Gastrocnemius medialis (tissue), 4 donors: ENCODE data around the gene SERTAD2. TPM values are rescaled to one million over a fixed set of nuclear protein-coding genes. Genes with fewer than 3 reads are reported as not detected.

Source experiments
- ATAC-seq, 2 donors: fragments of 150-250 bp; one replicate each; pipeline ENCODE4 v1.9.1; 2016
- DNase-seq, 2 donors: peaks; one replicate each; pipeline ENCODE4 v3.0.0-alpha.2; 2019
- H3K27ac ChIP-seq, 4 donors: fragments of 200-600 bp; sonication (generic); 1 replicate in 1 of 4; 2 replicates in 3 of 4; pipeline ENCODE4 v1.5.1; 2016 to 2018; ENCODE audit warnings: mild to moderate bottlenecking in 2 of 4, moderate library complexity in 1 of 4
- H3K27me3 ChIP-seq, 3 donors: fragments of 200-600 bp; sonication (generic) in 2 of 3; 1 replicate in 1 of 3; 2 replicates in 2 of 3; pipeline versions ENCODE4 v1.5.1 to v1.6.0; 2016 to 2019; ENCODE audit warnings: mild to moderate bottlenecking in 1 of 3, moderate library complexity in 1 of 3
- H3K36me3 ChIP-seq, 2 donors: fragments of 200-600 bp; sonication (generic) in 1 of 2; one replicate each; pipeline ENCODE4 v1.5.1; 2017 to 2018
- H3K4me1 ChIP-seq, 2 donors: fragments of 200-600 bp; sonication (generic) in 1 of 2; one replicate each; pipeline ENCODE4 v1.5.1; 2016 to 2017; ENCODE audit warnings: mild to moderate bottlenecking in 2 of 2
- H3K4me3 ChIP-seq, 4 donors: fragments of 200-600 bp; sonication (generic) in 3 of 4; 1 replicate in 1 of 4; 2 replicates in 3 of 4; pipeline ENCODE4 v1.5.1; 2016 to 2019; ENCODE audit warnings: mild to moderate bottlenecking in 2 of 4
- H3K9me3 ChIP-seq, 3 donors: fragments of 200-600 bp; sonication (generic) in 2 of 3; 1 replicate in 1 of 3; 2 replicates in 2 of 3; pipeline ENCODE4 v1.5.1; 2016 to 2019
- CTCF ChIP-seq, 5 experiments: fragments of 450-650 bp in 3 of 5; fragments of 200-600 bp in 2 of 5; sonication (generic) in 2 of 5; IDR thresholded peaks in 4 of 5; conservative IDR thresholded peaks in 1 of 5; 1 replicate in 4 of 5; 2 replicates in 1 of 5; pipeline ENCODE4 v1.5.1; 2016 to 2019; ENCODE audit warnings: antibody characterized with exemption in 5 of 5, mild to moderate bottlenecking in 3 of 5, moderate library complexity in 3 of 5
- POLR2A ChIP-seq, 2 donors: fragments of 450-650 bp; IDR thresholded peaks; one replicate each; pipeline ENCODE4 v1.6.1; 2017; ENCODE audit warnings: antibody characterized with exemption in 2 of 2, mild to moderate bottlenecking in 2 of 2, moderate library complexity in 2 of 2
- in situ Hi-C, 4 donors: fragments of 200-750 bp; cut with MboI; loops; one replicate each; pipeline versions ENCODE4 v1.15.0 to v1.8.0; 2017; ENCODE audit warnings: low sequenced_read_pairs in 4 of 4
- intact Hi-C: fragments of 100-400 bp; cut with DNase I; formaldehyde crosslinking; loops from one replicate; pipeline ENCODE4 v1.15.1; 2023; ENCODE audit warnings: low total_unique reads
- total RNA-seq, 4 donors: library from RNA; depleted of rRNA; stranded (reverse); fragments of >200 nt; gene quantifications; one replicate each; pipeline versions ENCODE4 v1.1.0 to v1.2.3, GENCODE V29; 2016

SERTAD2 gene
- total RNA-seq, result 10 to 100 TPM in 1 of 4 donors, 1 to 10 TPM in 3; 7.3 to 10.6 (median 8.7) TPM

DNA sequence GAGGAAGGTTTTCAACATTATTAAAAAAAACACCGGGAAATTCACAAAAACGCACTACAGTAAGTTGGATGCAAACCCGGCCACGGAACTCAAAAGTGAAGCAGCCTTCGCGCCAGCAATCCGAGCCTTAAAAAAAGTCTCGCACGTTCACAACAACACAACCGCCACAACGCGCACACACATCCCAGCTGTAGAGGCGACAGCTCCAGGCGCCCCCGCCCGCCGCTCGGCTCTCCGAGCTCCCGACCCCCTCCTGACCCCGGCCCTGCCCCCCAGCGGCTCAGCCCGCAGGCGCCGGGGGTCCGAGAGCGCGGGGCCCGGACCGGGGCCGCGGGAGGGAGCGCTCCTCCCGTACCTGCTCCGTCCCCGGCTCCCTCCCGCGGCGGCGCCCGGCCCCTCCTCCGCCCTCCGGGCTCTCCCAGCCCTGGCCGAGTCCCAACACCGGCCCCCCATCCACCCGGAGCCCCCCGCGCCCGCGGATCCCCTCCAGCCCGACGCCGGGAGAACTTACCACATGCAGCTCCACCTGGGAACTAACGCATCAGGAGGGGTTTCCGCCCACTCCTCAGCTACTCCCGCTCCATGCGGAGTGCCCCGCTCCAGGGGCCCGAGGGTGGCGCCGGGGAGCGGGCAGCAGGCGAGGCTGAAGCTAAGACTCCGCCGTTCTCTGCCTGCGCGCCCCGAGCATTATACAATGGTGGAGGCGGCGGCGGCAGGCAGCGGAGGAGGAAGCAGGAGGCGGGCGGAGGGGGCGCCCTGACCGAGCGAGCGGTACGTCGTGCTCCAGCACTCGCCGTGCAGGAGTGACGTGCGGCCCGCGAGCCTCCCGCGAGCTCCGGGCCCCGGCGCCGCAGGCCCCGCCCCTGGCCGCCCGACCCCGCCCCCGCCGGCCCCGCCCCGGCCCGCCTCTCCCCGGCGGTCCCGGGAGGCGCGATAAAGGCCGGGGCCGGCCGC is at the start of gene SERTAD2:
SERTAD2 (minus strand) TSS at position 805 of the 954 bp plus-strand sequence. CDS start 17,042 bp downstream, outside the sequence.
- peak within 1 kb of the TSS; percentile 87 to 95 (median 90) for H3K4me3 ChIP-seq
- peak; percentile 92 to 95 for TF ChIP-seq POLR2A (IDR thresholded peaks at IDR 0.05)
- peak in 2 of 5 experiments; percentile 17 to 35 for TF ChIP-seq CTCF (IDR thresholded peaks at IDR 0.05 in 4 of 5, conservative IDR thresholded peaks at IDR 0.05 in 1 of 5)
- H3K9me3 ChIP-seq, result no peaks in the 10 kb centered on the region
- in situ Hi-C loops (loop anchor here in 3 of 4 donors (5.0 to 10.0 kb wide), 4 partner anchors 94 to 129 kb away; partner anchors contain the start of gene AFTPH (in 1 of the 3)), intact Hi-C loops (loop anchor here (1.0 to 10.0 kb wide), 7 partner anchors 98 to 781 kb away; partner anchors contain the start of genes AFTPH, LGALSL, SLC1A4 and SPRED2)
- H3K36me3 ChIP-seq, result no peaks in the 10 kb centered on the region
- peak within 1 kb of the TSS; percentile 96 to 100 (median 99) for H3K27ac ChIP-seq
- DNase-seq (peak; percentile 74 to 84), ATAC-seq (peak; percentile 64 to 70)
- no peaks in the 10 kb centered on the region for H3K27me3 ChIP-seq
- peaks cover 41 to 42% of the 10 kb centered on the region in 2 donors for H3K4me1 ChIP-seq

GRCh38 chr2:64700133-64700809 is 46.6 kb upstream of the SERTAD2 start:
- TF ChIP-seq POLR2A (IDR thresholded peaks at IDR 0.05) (no peak), CTCF (IDR thresholded peaks at IDR 0.05 in 4 of 5, conservative IDR thresholded peaks at IDR 0.05 in 1 of 5) (no peak)
- Histone ChIP-seq H3K27me3 (no peaks in the 10 kb centered on the region), H3K36me3 (no peaks in the 10 kb centered on the region), H3K4me1 (no peaks in the 10 kb centered on the region), H3K9me3 (no peaks in the 10 kb centered on the region), H3K4me3 (no peak overlapping the region), H3K27ac (no peak overlapping the region)
- ATAC-seq, result no peak
- no peak for DNase-seq
- in situ Hi-C loops (no loop called here), intact Hi-C loops (no loop called here)

DNA sequence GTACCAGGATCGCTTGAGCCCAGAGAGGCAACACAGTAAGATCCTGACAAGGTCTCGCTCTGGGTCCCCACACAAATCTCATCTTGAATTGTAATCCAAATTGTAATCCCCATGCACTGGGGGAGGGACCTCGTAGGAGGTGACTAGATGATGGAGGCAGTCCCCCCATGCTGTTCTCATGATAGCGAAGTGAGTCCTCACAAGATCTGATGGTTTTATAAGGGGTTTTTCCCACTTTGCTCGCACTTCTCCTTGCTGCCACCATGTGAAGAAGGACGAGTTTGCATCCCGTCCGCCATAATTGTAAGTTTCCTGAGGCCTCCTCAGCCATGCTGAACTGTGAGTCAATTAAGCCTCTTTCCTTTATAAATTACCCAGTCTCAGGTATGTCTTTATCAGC is 46.0 kb upstream of the SERTAD2 start:
- TF ChIP-seq CTCF (IDR thresholded peaks at IDR 0.05 in 4 of 5, conservative IDR thresholded peaks at IDR 0.05 in 1 of 5), result no peak
- Histone ChIP-seq H3K27me3 (no peaks in the 10 kb centered on the region), H3K4me1 (no peaks in the 10 kb centered on the region), H3K27ac (no peak overlapping the region), H3K4me3 (no peak overlapping the region), H3K36me3 (no peaks in the 10 kb centered on the region), H3K9me3 (no peaks in the 10 kb centered on the region)
- no peak for ATAC-seq
- no peak for DNase-seq
- in situ Hi-C loops, result no loop called here
- intact Hi-C loops, result no loop called here

DNA sequence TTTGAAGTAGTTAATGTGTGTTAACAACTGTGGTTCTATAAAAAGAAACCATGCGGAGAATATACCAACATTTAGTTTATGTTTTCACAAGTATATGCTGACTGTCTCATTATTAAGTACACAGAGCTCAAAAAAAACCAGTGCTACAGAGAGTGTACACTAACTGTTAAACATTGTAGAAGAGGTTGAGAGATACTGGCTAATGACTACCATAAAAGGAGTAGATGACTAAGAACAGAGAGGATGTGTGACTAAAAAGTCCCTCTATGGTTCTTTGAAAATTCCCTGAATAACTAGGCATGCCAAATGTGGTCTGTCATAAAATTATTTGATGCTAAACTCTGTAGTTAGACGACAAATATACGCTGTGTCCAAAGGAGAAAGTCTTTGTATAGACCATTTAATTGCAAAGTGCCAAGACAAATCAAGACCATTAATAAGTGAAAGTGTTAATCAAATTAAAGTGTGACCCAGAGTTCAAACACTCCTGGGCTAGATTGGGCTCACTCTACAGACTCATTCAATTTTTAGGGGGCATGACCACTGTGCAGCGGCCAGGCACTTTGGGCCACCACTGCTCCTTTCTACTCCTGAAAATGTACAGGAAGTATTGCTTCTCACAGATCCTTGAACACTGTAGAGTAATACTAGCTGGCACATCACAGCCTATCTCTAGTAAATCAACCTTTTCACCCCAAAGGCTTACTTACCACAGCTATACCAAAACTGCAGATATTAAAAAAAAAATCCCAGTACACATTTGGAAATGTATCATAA is 45.1 kb upstream of the SERTAD2 start:
- Histone ChIP-seq H3K27ac (no peak overlapping the region), H3K9me3 (no peaks in the 10 kb centered on the region), H3K4me1 (no peaks in the 10 kb centered on the region), H3K4me3 (no peak overlapping the region), H3K27me3 (no peaks in the 10 kb centered on the region), H3K36me3 (no peaks in the 10 kb centered on the region)
- intact Hi-C loops (no loop called here), in situ Hi-C loops (no loop called here)
- TF ChIP-seq CTCF (IDR thresholded peaks at IDR 0.05 in 4 of 5, conservative IDR thresholded peaks at IDR 0.05 in 1 of 5) (no peak), POLR2A (IDR thresholded peaks at IDR 0.05) (no peak)
- DNase-seq, result no peak
- ATAC-seq, result no peak
